AG09309 (cell line): ENCODE data around the gene PRKG1.

Experiments used
- DNase-seq: peaks from one replicate; pipeline ENCODE4 v3.0.0-alpha.2; 2010; ENCODE audit warnings: low read depth
- H3K4me3 ChIP-seq: 2 replicates; pipeline ENCODE4 v1.5.1; 2011; ENCODE audit warnings: mild to moderate bottlenecking, low read depth, low read length, moderate library complexity; ENCODE audit not compliant: control insufficient read depth
- CTCF ChIP-seq: IDR thresholded peaks from 2 replicates; pipeline ENCODE4 v1.5.1; 2011; ENCODE audit warnings: mild to moderate bottlenecking, low read depth, low read length, inconsistent platforms; ENCODE audit not compliant: insufficient read depth, control insufficient read depth; ENCODE audit errors: missing control alignments

PRKG1 gene

GRCh38 chr10:51897560-51897959, 823.3 kb downstream of the PRKG1 start:
- no peak for TF ChIP-seq CTCF
- DNase-seq, result no peak
- H3K4me3 ChIP-seq, result no peak overlapping the region

DNA sequence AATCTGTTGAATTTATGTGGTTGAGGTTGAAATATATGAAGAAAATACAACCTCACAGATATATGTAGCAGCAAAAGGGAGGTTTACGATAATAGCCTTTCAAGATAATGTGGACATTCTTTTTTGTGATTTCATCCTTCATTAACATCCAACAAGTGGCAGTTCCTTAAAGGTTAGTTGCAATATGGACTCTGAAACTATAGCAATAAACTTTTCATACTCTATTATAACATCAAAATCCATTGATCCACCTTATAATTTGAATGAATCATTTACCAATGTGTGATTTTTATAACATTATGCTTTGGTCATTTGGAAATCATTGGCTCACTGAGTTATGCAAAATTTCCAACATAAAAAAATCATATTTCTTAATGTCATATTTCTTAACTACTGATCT, 825.9 kb downstream of the PRKG1 start:
- no peak overlapping the region for H3K4me3 ChIP-seq
- no peak for DNase-seq
- no peak for TF ChIP-seq CTCF

GRCh38 chr10:51903675-51904074, 829.4 kb downstream of the PRKG1 start:
- TF ChIP-seq CTCF, result no peak
- DNase-seq, result no peak
- H3K4me3 ChIP-seq, result no peak overlapping the region

- no peak for DNase-seq
- H3K4me3 ChIP-seq, result no peak overlapping the region
- no peak for TF ChIP-seq CTCF
These were observed 830.7 kb downstream of the PRKG1 start for GRCh38 chr10:51905032-51905431.

DNA sequence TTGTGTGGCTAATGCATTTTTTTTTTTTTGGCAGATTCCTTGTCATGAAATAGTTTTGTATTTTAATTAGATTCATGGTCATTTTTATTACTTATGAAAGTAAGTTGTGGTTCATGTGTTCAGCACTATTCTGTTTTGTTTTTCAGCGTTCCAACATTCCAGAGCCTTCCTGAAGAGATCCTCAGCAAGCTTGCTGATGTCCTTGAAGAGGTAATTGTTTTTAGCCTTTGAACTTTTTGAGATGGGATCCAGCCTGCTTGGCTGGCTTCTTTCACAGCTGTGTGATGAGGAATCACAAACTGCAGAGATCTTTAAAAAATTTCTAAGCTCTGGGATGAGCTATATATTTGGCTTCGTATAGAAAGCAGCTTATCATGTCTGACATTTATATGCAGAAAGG, 833.1 kb downstream of the PRKG1 start:
- TF ChIP-seq CTCF, result no peak

GRCh38 chr10:51910189-51910588, 835.9 kb downstream of the PRKG1 start:
- DNase-seq, result no peak
- no peak for TF ChIP-seq CTCF
- H3K4me3 ChIP-seq, result no peak overlapping the region

More for the DNA sequence above, 833.1 kb downstream of the PRKG1 start:
- no peak for DNase-seq
- no peak overlapping the region for H3K4me3 ChIP-seq

DNA sequence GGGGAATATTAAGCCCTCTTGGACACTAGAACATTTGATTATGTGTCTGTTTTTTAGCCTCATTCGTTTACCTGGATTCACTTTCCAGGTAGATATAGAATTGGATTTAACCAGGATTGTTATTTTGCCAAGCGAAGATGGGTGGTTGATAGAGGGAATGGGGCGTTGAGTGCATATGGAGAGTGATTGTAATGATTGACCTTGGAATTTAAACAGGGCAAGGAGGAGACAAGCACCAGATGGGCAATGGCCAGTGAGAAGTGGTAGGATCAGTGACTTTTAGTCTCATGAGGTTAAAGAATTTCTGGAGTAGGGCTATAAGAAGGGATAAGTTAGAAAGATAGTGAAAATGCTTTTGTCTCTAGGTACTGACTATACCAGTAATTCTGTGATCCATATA, 836.3 kb downstream of the PRKG1 start:
- TF ChIP-seq CTCF, result no peak
- no peak for DNase-seq
- no peak overlapping the region for H3K4me3 ChIP-seq
